ENCODE results near the gene BMPR1B.
"Not testable (repeated sequence)": the region's sequence is repeated elsewhere in the genome, so short reads cannot be mapped to it uniquely, and the experiment has no call there.

The BMPR1B gene

DNA sequence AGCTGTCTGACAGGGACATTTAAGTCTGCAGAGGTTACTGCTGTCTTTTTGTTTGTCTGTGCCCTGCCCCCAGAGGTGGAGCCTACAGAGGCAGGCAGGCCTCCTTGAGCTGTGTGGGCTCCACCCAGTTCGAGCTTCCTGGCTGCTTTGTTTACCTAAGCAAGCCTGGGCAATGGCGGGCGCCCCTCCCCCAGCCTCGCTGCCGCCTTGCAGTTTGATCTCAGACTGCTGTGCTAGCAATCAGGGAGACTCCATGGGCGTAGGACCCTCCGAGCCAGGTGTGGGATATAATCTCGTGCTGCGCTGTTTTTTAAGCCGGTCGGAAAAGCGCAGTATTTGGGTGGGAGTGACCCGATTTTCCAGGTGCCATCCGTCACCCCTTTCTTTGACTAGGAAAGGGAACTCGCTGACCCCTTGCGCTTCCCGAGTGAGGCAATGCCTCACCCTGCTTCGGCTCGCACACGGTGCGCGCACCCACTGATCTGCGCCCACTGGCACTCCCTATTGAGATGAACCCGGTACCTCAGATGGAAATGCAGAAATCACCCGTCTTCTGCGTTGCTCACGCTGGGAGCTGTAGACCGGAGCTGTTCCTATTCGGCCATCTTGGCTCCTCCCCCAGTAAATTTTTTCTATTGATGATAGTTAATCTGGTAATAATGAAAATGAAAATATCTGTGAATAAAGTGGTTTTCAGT is 83.6 kb downstream of the BMPR1B start:
- not testable (repeated sequence) for DNase-seq

GRCh38 chr4:94841864-94842221 is 84.1 kb downstream of the BMPR1B start:
- no peak for DNase-seq

GRCh38 chr4:94843216-94843615 is 85.5 kb downstream of the BMPR1B start:
- no peak for DNase-seq

DNA sequence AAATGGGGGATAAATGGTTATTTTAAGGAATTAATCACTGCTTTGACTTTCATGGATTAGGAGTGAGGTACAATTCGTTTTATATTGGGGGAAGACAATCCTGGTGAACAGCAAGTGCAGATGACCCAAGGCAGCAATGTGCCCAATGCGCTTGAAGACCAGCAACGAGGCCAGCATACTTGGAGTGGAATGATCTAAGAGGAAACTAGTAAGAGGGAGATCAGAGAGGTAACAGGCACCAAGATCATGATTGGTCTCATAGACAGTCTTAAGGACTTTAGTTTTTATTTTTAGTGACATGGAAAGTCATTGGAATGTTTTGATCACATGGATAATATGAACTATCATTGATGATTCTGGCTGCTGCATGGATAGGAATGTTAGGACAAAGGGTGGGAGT is 90.6 kb downstream of the BMPR1B start:
- DNase-seq = no peak

DNA sequence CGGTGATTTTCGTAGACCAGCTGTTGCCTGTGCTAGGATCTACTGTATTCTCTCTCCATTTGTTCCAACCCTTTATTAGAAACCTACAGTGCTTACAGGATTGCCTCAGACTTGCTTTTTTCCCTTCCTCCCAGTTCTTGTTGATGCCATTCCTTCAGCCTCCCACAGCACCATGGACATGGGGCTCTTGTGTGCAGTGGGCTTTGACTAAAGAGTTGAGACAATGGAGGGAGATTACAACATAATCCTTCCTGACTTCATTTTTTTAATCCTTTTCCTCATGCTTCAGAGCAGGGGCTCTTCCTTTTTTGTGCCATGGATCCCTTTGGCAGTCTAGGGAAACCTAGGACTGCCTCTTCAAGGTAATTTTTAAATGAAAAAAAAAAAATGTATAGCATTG is 92.1 kb downstream of the BMPR1B start:
- no peak for DNase-seq

- DNase-seq = no peak
These were observed 94.9 kb downstream of the BMPR1B start for GRCh38 chr4:94852616-94853015.

DNA sequence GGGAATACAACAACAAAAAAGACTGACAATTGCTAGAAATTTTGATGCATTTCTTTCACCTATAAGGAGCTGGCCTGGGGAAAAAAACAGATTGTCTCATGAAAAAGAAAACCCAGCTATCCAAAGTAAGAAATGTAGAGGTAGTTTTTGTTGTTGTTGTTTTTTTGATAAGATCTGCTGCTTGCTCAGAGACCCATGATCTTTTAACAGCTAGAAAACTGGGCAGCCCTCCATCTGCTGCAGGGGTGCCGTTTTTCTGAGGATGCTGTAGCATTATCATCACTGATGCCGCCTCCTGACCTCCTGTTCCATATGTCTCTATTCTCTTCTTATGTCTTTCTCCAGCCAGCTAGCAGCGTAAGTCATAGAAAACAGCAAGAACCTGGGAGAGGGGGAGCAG is 98.3 kb downstream of the BMPR1B start:
- no peak for DNase-seq

- no peak for DNase-seq
These were observed 112.4 kb downstream of the BMPR1B start for GRCh38 chr4:94870146-94870545.

DNA sequence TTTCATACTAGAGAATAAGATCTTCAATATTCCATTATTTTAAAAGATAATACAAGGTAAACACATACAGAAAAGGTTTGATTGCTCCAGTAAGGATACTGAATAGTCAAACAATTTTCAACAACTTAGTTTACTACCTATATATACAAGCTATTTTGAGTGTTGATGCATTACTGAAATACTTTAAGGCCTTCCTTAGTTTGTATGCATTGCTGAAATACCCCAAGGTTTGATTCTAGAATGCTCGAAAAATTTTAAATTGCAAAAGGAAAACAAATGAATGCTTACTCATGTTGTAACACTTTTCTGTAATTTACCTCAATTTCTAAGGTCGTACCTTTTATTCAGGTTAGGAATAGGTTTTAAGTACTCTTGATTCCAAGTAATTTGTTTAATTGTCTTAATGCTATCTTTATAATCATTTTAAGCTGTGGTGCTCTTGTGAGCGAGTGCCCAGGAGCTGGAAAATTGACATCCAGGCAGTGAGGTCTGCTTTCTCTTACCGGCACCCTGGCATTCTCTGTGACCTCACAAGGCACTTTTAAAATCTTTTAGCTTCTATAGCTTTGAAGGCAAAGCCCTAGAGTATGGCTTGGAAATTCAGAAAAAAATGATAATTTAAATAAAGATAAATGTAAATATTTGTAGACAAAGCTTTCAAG is 114.0 kb downstream of the BMPR1B start:
- DNase-seq = no peak

DNA sequence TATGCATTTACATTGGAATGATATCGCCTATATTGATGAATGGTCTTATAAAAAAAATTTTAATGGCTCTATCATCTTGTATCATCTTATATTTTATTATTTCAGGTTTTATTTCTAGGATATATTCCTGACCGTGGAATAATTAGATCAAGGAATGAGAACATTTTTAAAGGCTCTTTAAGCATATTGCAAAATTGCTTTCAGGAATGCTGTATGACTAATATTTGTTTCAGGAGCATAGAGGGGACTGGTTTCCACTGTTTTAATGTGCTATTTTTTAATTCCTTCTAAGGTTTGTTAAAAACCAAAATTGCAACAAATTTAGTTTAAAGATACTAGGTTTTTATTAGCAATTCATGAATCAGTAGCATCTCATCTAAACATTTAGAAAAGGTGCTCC is 120.2 kb downstream of the BMPR1B start:
- DNase-seq = no peak

- DNase-seq = no peak
These were observed 123.2 kb downstream of the BMPR1B start for GRCh38 chr4:94880956-94881355.

- no peak for DNase-seq
These were observed 125.0 kb downstream of the BMPR1B start for GRCh38 chr4:94882756-94883155.

- no peak for DNase-seq
These were observed 129.3 kb downstream of the BMPR1B start for GRCh38 chr4:94887027-94887426.

DNA sequence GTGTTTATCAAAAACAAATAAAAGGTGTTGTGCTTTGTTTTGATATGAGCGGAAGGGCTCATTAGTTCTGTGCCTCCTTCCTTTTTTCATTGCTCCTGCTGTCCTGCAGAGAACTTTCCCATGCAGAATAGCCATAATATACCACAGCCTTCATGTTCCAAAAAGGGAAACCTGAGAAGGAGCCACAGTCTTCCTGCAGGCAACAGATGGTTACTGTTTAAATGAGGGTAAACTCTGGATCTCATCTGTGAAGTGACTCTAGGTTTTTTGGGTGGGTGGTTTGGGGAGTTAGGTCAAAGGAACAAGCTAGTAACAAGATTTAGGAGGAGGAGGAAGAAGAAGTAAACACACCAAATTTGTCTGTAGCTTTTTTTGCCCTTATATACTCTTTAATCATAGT is 131.8 kb downstream of the BMPR1B start:
- no peak for DNase-seq

- DNase-seq = no peak
These were observed 132.2 kb downstream of the BMPR1B start for GRCh38 chr4:94889946-94890345.

DNA sequence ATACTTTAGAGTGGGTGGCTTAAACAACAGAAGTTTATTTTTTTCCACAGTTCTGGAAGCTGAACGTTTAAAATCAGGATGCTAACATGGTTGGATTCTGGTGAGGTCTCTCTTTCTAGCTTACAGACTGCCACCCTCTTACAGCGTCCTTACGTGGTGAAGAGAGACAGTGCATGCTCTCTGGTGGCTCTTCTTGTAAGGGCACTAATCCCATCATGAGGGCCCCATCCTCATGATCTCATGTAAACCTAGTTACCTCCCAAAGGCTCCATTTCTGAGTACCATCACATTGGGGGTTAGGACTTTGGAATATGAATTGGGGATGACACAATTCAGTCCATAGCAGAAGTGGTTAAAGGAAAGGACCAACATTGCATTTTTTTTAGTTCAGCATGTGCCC is 132.8 kb downstream of the BMPR1B start:
- DNase-seq = no peak

DNA sequence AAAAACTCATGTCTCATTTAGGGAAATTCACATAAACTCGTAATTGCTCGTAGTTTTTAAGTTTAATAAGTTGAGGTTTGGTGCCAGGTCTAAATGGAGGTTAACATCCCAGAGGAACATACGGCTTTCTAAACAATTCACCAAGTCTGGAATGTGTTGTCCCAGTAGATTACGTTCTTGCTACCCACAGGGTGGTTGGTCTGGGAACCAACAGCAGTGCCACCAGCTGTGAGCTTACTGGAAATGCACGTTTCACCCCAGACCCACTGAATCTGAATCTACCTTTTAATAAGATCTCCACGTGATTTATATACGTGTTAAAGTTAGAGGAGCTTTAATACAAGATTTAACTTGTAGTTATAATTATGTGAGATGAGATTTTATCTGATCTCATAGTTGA is 134.3 kb downstream of the BMPR1B start:
- DNase-seq = no peak

- no peak for DNase-seq
These were observed 137.3 kb downstream of the BMPR1B start for GRCh38 chr4:94895081-94895480.

GRCh38 chr4:94897023-94897422 is 139.3 kb downstream of the BMPR1B start:
- no peak for DNase-seq

- DNase-seq = no peak
These were observed 147.8 kb downstream of the BMPR1B start for GRCh38 chr4:94905511-94905910.

DNA sequence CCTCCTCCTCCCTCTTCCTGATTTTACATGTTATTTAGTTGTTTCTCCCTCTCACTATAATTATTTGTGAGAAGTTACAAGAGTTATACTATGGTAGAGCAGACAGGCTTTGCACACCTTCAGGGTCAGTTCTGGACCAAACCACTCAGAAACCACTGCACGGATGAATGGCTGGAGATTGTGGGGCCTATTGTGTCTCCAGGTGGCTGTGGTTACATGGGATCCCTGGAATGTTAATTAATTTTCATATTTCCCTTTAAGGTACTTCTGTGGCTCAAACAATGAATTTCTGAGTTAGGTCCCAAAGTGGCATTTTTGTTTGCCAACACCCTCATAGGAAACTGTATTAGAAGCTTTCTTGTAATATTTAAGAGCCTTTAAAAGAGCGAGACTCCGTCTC is 151.9 kb downstream of the BMPR1B start:
- DNase-seq = no peak

DNA sequence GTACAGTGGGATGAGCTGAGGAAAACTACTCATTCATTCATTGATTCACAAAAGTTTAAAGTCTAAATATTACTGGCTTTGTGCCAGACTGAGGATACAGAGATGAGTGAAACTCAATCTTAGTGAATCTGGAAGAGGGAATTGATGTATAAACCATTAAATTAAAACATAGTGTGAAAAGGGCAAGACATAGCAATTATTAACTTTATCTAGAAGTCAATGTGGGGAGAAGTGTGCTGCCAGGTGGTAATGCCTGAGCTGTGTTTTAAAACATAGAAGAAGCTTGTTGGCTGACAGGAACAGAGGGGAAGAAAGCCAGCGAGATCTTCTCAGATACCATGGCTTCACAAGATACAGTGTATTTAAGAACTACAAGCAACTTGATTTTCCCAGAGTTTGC is 153.4 kb downstream of the BMPR1B start:
- no peak for DNase-seq

GRCh38 chr4:94912606-94913005 is 154.9 kb downstream of the BMPR1B start:
- no peak for DNase-seq

DNA sequence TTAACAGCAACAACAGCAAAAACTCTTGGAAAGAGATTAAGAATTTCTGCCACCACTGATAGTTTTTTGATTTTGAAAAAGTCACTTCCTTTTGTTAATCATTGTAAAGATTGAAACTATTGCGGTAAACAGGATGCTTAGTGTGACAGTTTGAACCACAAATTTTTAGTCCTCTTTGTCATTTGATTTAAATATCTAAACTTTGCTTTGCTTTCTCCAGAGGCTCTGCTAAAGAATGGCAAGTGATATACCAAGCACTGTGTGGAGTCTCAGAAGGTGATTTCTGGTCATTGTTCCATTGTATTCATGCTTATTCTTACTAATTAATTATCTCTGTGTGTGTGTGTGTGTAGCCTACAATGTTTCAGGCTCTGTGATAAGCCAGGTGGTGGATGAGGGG is 155.6 kb downstream of the BMPR1B start:
- DNase-seq = no peak

DNA sequence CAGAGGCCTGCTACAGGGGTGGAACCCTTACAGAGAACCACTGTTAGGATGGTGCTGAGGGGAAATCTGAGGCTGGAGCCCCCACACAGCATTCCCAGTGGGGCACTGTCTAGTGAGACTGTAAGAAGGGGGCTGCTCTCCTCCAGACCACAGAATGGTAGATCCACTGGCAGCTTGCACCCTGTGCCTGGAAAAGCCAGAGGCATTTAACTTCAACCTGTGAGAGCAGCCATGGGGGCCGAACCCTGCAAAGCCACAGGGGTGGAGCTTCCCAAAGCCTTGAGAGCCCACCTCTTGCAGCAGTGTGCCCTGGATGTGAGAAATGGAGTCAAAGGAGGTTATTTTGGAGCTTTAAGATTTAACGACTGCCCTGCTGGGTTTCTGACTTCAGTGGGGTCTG is 159.4 kb downstream of the BMPR1B start:
- DNase-seq = no peak
